Measurements from ENCODE around the gene NAIF1.
"Not testable (repeated sequence)": the region's sequence is repeated elsewhere in the genome, so short reads cannot be mapped to it uniquely, and the experiment has no call there.

NAIF1 gene

GRCh38 chr9:128025736-128026135 is 41.4 kb downstream of the NAIF1 start:
- no peak for DNase-seq

- DNase-seq, result no peak
These were observed 42.3 kb downstream of the NAIF1 start for GRCh38 chr9:128024761-128025308.

GRCh38 chr9:128023671-128024070 is 43.4 kb downstream of the NAIF1 start:
- DNase-seq, result not testable (repeated sequence)

- DNase-seq, result no peak
These were observed 44.2 kb downstream of the NAIF1 start for GRCh38 chr9:128022886-128023285.

- DNase-seq, result no peak
These were observed 46.0 kb downstream of the NAIF1 start for GRCh38 chr9:128021098-128021497.

GRCh38 chr9:128020692-128021091 is 46.4 kb downstream of the NAIF1 start:
- no peak for DNase-seq

- no peak for DNase-seq
These were observed 51.4 kb downstream of the NAIF1 start for GRCh38 chr9:128015696-128016095.

Measured in activated CD4-positive, alpha-beta T cell treated with anti-CD3 and anti-CD28 coated beads, Interleukin-2, amount 50 U/mL, for 1 hour (primary cell).